GM23248 (cell line): ENCODE measurements around the gene HMGCL.

Experiments used
- EZH2 ChIP-seq: fragments of 200-600 bp; sonication (generic); IDR thresholded peaks from 2 replicates; pipeline ENCODE4 v1.6.1; 2018; ENCODE audit warnings: antibody characterized with exemption, mild to moderate bottlenecking; ENCODE audit not compliant: insufficient read depth, poor library complexity, severe bottlenecking
- EZH2phosphoT487 ChIP-seq: fragments of 200-600 bp; sonication (generic); IDR thresholded peaks from 2 replicates; pipeline ENCODE4 v1.6.1; 2018; ENCODE audit warnings: antibody characterized with exemption, moderate library complexity, mild to moderate bottlenecking, low read depth; ENCODE audit not compliant: insufficient read depth

DNA sequence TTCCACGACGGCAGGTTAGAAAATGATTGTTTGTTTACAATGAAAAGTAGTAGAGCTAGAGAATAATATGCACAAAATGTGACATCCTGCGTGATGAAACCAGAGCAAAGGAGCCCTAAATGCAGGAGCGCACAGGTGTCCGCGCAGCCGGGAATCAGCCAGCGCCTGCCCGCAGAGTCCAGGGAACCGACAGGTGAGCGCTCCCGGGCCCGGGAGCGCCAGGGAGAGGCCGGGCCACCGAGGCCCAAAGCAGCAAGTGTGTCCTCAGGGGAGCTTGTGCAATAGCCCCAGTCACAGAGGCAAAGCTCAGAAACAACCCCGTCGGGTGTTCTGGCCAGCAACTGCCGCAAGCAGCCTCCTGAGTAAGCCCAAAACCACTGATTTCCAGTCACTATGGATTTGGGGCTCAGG lies 23.9 kb downstream of the HMGCL start:
- TF ChIP-seq EZH2, result no peak
- no peak for TF ChIP-seq EZH2phosphoT487
